K562 (cell line): ENCODE data around the gene LRRC27. TPM values are rescaled to one million over a fixed set of nuclear protein-coding genes. Genes with fewer than 3 reads are reported as not detected.

Source experiments
- ATAC-seq: fragments of 200-7000 bp; cut with Tn5 transposase; 3 replicates; pipeline ENCODE4 v1.9.1; 2020; ENCODE audit warnings: moderate library complexity
- BruUV-seq: library from RNA; stranded (reverse); fragments of 400-500 nt; replicated peaks from 2 replicates; lab custom pipeline; 2021; lab: Mats Ljungman, UMichigan
- CTCF ChIA-PET: fragments of 300-600 bp; formaldehyde crosslinking; extraction: SDS; loops from one replicate; lab custom pipeline; 2021; ENCODE audit warnings: low intra/inter-chr PET ratio; lab: Yijun Ruan, JAX
- POLR2A ChIA-PET: fragments of 300-600, 350-650 bp; sonication (Branson Sonifier 250); formaldehyde crosslinking; extraction: SDS; loops from one replicate; lab custom pipeline; 2021; ENCODE audit warnings: antibody characterized with exemption, inconsistent platforms; lab: Yijun Ruan, JAX
- DNase-seq, 4 experiments: peaks; one replicate each; pipeline versions ENCODE4 v3.0.0 to v3.0.0-alpha.2; 2011 to 2018; ENCODE audit warnings: low spot score in 3 of 4, mixed read lengths in 3 of 4; ENCODE audit errors: extremely low read depth in 1 of 4
- FAIRE-seq: peaks from 2 replicates; lab custom pipeline; 2011; peaks lifted over from hg19 to GRCh38; lab: Jason Lieb, UNC
- H2AFZ ChIP-seq: 2 replicates; pipeline ENCODE4 v1.6.0; 2011; ENCODE audit warnings: low read depth, low read length, control low read depth, inconsistent platforms
- H3K27ac ChIP-seq: fragments of 200-600 bp; 3 replicates; pipeline ENCODE4 v1.8.0; 2011; ENCODE audit warnings: low read depth, mild to moderate bottlenecking, control low read depth, inconsistent platforms, low read length, moderate library complexity, mixed read lengths; ENCODE audit errors: extremely low read depth
- H3K27me3 ChIP-seq, 2 experiments: fragments of 300-600 bp in 1 of 2; 2 replicates in 1 of 2; 3 replicates in 1 of 2; pipeline versions ENCODE4 v1.6.0 to v1.8.0; 2011; ENCODE audit warnings: inconsistent platforms in 2 of 2, low read length in 2 of 2, mild to moderate bottlenecking in 1 of 2, mixed read lengths in 1 of 2, moderate library complexity in 1 of 2; ENCODE audit not compliant: control insufficient read depth in 2 of 2, insufficient read depth in 2 of 2
- H3K36me3 ChIP-seq: fragments of 300-600 bp; 3 replicates; pipeline ENCODE4 v1.8.0; 2011; ENCODE audit warnings: mild to moderate bottlenecking, low read length, inconsistent platforms; ENCODE audit not compliant: control insufficient read depth, insufficient read depth
- H3K4me1 ChIP-seq, 2 experiments: fragments of 200-600 bp in 1 of 2; replicated peaks in 1 of 2; 2 replicates in 1 of 2; 3 replicates in 1 of 2; pipeline versions ENCODE4 v1.5.1 to v1.8.0; 2011; ENCODE audit warnings: inconsistent platforms in 2 of 2, low read length in 2 of 2, mild to moderate bottlenecking in 1 of 2, mixed read lengths in 1 of 2, moderate library complexity in 1 of 2; ENCODE audit not compliant: control insufficient read depth in 2 of 2, insufficient read depth in 2 of 2
- H3K4me2 ChIP-seq: 2 replicates; pipeline ENCODE4 v1.6.1; 2011; ENCODE audit warnings: low read length, control low read depth, inconsistent platforms, mixed read lengths; ENCODE audit not compliant: insufficient read depth
- H3K4me3 ChIP-seq: fragments of 200-600 bp; sonication (generic), shearing (Covaris generic); 2 replicates; pipeline ENCODE4 v1.5.1; 2016; ENCODE audit warnings: control low read depth, inconsistent platforms
- H3K79me2 ChIP-seq: fragments of 200-600 bp; 3 replicates; pipeline ENCODE4 v1.8.0; 2011; ENCODE audit warnings: low read length, inconsistent platforms; ENCODE audit not compliant: control insufficient read depth, insufficient read depth
- H3K9ac ChIP-seq, 2 experiments: 2 replicates each; pipeline versions ENCODE4 v1.6.0 to v1.6.1; 2011; ENCODE audit warnings: low read depth in 2 of 2, low read length in 2 of 2, control low read depth in 1 of 2, inconsistent platforms in 1 of 2, mild to moderate bottlenecking in 1 of 2, mixed read lengths in 1 of 2; ENCODE audit not compliant: insufficient read depth in 1 of 2
- H3K9me1 ChIP-seq: one replicate; pipeline ENCODE4 v1.6.0; 2011; ENCODE audit warnings: inconsistent platforms, mild to moderate bottlenecking, low read length, moderate library complexity; ENCODE audit not compliant: control insufficient read depth, insufficient read depth
- H3K9me3 ChIP-seq: replicated peaks from 2 replicates; pipeline ENCODE4 v1.5.1; 2011; ENCODE audit warnings: low read depth, low read length, inconsistent platforms; ENCODE audit not compliant: control insufficient read depth, insufficient read depth
- H4K20me1 ChIP-seq: replicated peaks from 2 replicates; pipeline ENCODE4 v1.6.1; 2011; ENCODE audit warnings: low read length, inconsistent platforms, mixed read lengths; ENCODE audit not compliant: control insufficient read depth, insufficient read depth
- EP400 ChIP-seq: fragments of 450-650 bp; IDR thresholded peaks from 2 replicates; pipeline ENCODE4 v1.6.1; 2017; ENCODE audit warnings: antibody characterized with exemption, mild to moderate bottlenecking, moderate library complexity
- HNRNPUL1 ChIP-seq: fragments of 200-400 bp; formaldehyde crosslinking; IDR thresholded peaks from 2 replicates; pipeline ENCODE4 v1.6.1; 2017; ENCODE audit warnings: low read length
- TARDBP ChIP-seq: fragments of 450-650 bp; IDR thresholded peaks from 2 replicates; pipeline ENCODE4 v1.6.1; 2016
- ZFP36 ChIP-seq: fragments of 150-350 bp; IDR thresholded peaks from 2 replicates; pipeline ENCODE4 v1.6.1; 2018; ENCODE audit warnings: low read length, low read depth; ENCODE audit not compliant: partially characterized antibody
- WGBS: fragments of 100-300 bp; shearing (Covaris generic); methylation state at CpG from one replicate; pipeline ENCODE4 v1.1.6; 2016; ENCODE audit warnings: low coverage, mixed read lengths; ENCODE audit not compliant: insufficient coverage; ENCODE audit errors: missing lambda C conversion rate; 5-methylcytosine and 5-hydroxymethylcytosine counted together
- in situ Hi-C: fragments of 300-500 bp; cut with MboI; formaldehyde crosslinking; loops from 4 replicates; pipeline ENCODE4 v1.15.0; 2018; ENCODE audit warnings: inconsistent platforms, mixed read lengths
- intact Hi-C: fragments of 100-400 bp; cut with micrococcal nuclease; formaldehyde crosslinking; loops from 2 replicates; pipeline ENCODE4 v1.14.2; 2022
- polyA plus RNA-seq, 8 experiments: library from polyadenylated mRNA; depleted of rRNA in 4 of 8; stranded (reverse) in 5 of 8; unstranded in 3 of 8; fragments of >200 nt; fragmentation: Nextera tagmentation in 2 of 8; fragmentation: Illumina TruSeq in 1 of 8; extraction: Ambion mirVana in 2 of 8; extraction: Trizol in 1 of 8; gene quantifications; 2 replicates each; pipeline versions ENCODE4 v1.2.1 to v1.2.3, GENCODE V29; 2011 to 2014; ENCODE audit warnings: inconsistent platforms in 1 of 8, missing spikeins in 1 of 8
- total RNA-seq, 7 experiments: library from RNA; depleted of rRNA in 6 of 7; stranded (reverse); fragments of >200 nt in 6 of 7; fragmentation: Illumina TruSeq in 2 of 7; extraction: Trizol in 2 of 7; gene quantifications; 2 replicates each; pipeline versions ENCODE4 v1.2.1 to v1.2.3, GENCODE V29; 2011 to 2021; ENCODE audit warnings: low replicate concordance in 1 of 7
- TF ChIP-seq, protein P1 (sequence below), 2 experiments: IDR thresholded peaks in 1 of 2; conservative IDR thresholded peaks in 1 of 2; 2 replicates each; pipeline ENCODE4 v1.6.1; 2016; ENCODE audit warnings: low read depth in 2 of 2, mild to moderate bottlenecking in 1 of 2, missing compliant biosample characterization in 1 of 2, missing genetic modification characterization in 1 of 2, moderate library complexity in 1 of 2

The LRRC27 gene
- total and polyA plus RNA-seq, 9 of the 15 experiments (the other 6 are each of a cell fraction or from before 2014, with no cell fraction given), result 0.10 to 2.7 (median 1.4) TPM

DNA sequence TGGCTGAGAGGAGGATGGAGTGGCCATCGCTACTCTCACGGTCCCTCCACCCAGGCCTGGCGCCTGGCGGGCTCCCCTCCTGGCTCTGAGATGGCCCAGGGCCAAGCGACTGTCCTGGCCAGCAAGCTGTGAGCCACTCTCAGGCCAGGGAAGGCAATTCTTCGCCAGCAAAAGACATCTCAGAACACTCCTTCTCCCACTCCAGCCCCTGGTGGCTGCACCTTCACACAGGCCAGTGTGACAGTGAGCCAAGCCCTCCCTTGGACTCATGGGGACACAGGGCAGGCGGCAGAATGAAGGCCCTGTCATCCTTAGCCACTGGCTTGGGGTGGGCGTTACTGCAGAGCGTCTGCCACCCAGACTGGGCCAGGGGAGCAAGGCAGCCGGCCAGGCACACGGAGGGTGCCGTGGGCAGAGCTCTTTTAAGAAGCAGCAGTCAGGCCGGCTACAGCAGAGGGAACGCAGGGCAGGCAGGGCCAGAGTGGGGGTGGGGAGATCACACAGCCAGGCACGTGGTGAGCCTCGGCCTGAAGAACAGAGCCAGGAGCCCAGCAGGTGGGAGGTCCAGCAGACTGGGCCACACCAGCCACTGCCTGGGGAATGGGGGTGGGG, 38.7 kb upstream of the LRRC27 start:
- CTCF ChIA-PET, result no interaction called here
- no peak for ATAC-seq
- TF ChIP-seq TARDBP, result no peak
- no peak for TF ChIP-seq ZFP36
- TF ChIP-seq EP400, result no peak
- no peak for TF ChIP-seq HNRNPUL1
- TF ChIP-seq, protein P1, sequence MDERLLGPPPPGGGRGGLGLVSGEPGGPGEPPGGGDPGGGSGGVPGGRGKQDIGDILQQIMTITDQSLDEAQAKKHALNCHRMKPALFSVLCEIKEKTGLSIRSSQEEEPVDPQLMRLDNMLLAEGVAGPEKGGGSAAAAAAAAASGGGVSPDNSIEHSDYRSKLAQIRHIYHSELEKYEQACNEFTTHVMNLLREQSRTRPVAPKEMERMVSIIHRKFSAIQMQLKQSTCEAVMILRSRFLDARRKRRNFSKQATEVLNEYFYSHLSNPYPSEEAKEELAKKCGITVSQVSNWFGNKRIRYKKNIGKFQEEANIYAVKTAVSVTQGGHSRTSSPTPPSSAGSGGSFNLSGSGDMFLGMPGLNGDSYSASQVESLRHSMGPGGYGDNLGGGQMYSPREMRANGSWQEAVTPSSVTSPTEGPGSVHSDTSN (CRISPR knock-in tag; IDR thresholded peaks at IDR 0.05; ENCODE audit: low read depth), result no peak
- TF ChIP-seq, protein P1 (tag; conservative IDR thresholded peaks at IDR 0.05; ENCODE audit: low read depth), result no peak
- Histone ChIP-seq H3K36me3 (no peaks in the 10 kb centered on the region), H3K4me2 (no peak overlapping the region), H3K9me1 (no peaks in the 10 kb centered on the region), H2AFZ (no peak overlapping the region), H3K79me2 (no peaks in the 10 kb centered on the region), H3K4me1 (peaks cover 0 to 10% of the 10 kb centered on the region in 2 experiments; a peak in 2 of 5 replicates), H4K20me1 (peaks cover 8% of the 10 kb centered on the region; the same call in 1 of the 2 replicates), H3K4me3 (no peak overlapping the region), H3K9ac (no peak overlapping the region), H3K27me3 (peaks cover 5 to 55% of the 10 kb centered on the region in 2 experiments; a peak in 4 of 5 replicates), H3K9me3 (no peaks in the 10 kb centered on the region), H3K27ac (no peak overlapping the region)
- intact Hi-C loops (no loop called here), in situ Hi-C loops (no loop called here)
- 4% methylated on average over 5 of the region's 16 CpGs for WGBS
- POLR2A ChIA-PET, result no interaction called here
- no TSS peak for BruUV-seq
- no peak for FAIRE-seq
- no peak for DNase-seq
